Measurements from ENCODE around the gene SLC48A1. TPM values are rescaled to one million over a fixed set of nuclear protein-coding genes. Genes with fewer than 3 reads are reported as not detected.
A peak's percentile ranks its signal among the peaks of the same experiment; 100 is the strongest.

SLC48A1 gene
- total RNA-seq, 4 donors from 2014 or later = 19.9 to 76.7 (median 23.1) TPM

DNA sequence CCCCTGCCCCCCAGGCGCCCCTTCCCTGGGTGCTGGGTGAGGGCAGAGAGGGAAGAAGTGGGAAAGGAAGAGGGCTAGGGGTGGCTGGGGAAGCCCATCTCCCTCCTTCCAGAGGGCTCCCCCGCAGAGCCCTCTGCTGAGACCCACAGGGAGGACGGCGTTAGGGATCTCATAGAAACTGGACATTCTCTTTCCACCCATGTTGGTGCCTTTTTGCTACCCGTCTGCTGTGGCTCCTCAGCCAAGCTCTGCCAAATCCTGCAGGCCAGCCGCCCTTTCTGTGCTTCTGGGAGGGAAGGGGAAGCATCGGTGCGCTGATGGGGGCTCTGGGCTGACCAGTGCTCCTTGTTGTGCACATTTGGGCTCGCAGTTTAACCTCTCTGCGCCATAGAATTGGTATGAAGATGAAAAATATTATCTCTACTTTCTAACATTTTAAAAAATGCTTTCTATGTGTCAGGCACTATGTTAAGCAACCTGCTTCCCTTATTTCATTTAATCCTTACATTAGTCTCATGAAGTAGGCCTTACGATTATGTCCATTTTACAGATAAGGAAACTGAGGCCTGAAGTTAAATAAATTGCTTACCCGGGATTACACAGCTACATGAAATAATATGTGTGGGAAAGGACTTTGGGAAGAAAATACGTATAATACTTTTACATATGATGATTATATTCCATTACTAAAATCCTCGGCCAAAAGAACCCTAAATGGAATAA is 981 bp downstream of the SLC48A1 start:
- in situ Hi-C loops (cut with MboI; ENCODE audit: low pct_ligation_motif_present in 1 of 4, low pct_unique_long_range_greater_than_20kb in 1 of 4, low sequenced_read_pairs in 3 of 4) (loop anchor here in 1 of 4 donors (10.0 kb wide), 1 partner anchor 59 kb away; no protein-coding TSS in a partner anchor), intact Hi-C loops (cut with DNase I; ENCODE audit: low total_unique reads) (no loop called here)
- H3K4me1 ChIP-seq = peaks cover 40 to 61% (median 42%) of the 10 kb centered on the region in 4 donors
- H3K27ac ChIP-seq = peak overlapping the region; percentile 88 to 94 (median 90)
- no peak for TF ChIP-seq POLR2A (IDR thresholded peaks at IDR 0.05)
- TF ChIP-seq, protein P1, sequence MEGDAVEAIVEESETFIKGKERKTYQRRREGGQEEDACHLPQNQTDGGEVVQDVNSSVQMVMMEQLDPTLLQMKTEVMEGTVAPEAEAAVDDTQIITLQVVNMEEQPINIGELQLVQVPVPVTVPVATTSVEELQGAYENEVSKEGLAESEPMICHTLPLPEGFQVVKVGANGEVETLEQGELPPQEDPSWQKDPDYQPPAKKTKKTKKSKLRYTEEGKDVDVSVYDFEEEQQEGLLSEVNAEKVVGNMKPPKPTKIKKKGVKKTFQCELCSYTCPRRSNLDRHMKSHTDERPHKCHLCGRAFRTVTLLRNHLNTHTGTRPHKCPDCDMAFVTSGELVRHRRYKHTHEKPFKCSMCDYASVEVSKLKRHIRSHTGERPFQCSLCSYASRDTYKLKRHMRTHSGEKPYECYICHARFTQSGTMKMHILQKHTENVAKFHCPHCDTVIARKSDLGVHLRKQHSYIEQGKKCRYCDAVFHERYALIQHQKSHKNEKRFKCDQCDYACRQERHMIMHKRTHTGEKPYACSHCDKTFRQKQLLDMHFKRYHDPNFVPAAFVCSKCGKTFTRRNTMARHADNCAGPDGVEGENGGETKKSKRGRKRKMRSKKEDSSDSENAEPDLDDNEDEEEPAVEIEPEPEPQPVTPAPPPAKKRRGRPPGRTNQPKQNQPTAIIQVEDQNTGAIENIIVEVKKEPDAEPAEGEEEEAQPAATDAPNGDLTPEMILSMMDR (IDR thresholded peaks at IDR 0.05) = no peak
- no peak for TF ChIP-seq POLR2AphosphoS5 (IDR thresholded peaks at IDR 0.05)
- TF ChIP-seq EP300 (IDR thresholded peaks at IDR 0.05; ENCODE audit: low read depth) = no peak
- no peaks in the 10 kb centered on the region for H3K27me3 ChIP-seq
- no peaks in the 10 kb centered on the region for H3K36me3 ChIP-seq
- no peaks in the 10 kb centered on the region for H3K9me3 ChIP-seq
- WGBS, 2 donors (ENCODE audit: low coverage in 1 of 2) = 58 to 85% methylated on average over 4 to 14 of the region's 14 CpGs
- peak overlapping the region; percentile 85 to 98 (median 92) for H3K4me3 ChIP-seq
- no peak for DNase-seq

- intact Hi-C loops (cut with DNase I; ENCODE audit: low total_unique reads) (loop anchor here (5.0 kb wide), 1 partner anchor 62 kb away; no protein-coding TSS in a partner anchor), in situ Hi-C loops (cut with MboI; ENCODE audit: low pct_ligation_motif_present in 1 of 4, low pct_unique_long_range_greater_than_20kb in 1 of 4, low sequenced_read_pairs in 3 of 4) (loop anchor here in 2 of 4 donors (5.0 to 10.0 kb wide), 2 partner anchors 57 to 60 kb away; no protein-coding TSS in a partner anchor)
- Histone ChIP-seq H3K9me3 (no peaks in the 10 kb centered on the region), H3K27ac (peak overlapping the region in 3 of 4 donors; percentile 12 to 61 (median 23)), H3K4me1 (peaks cover 40 to 62% (median 43%) of the 10 kb centered on the region in 4 donors), H3K36me3 (no peaks in the 10 kb centered on the region), H3K4me3 (no peak overlapping the region), H3K27me3 (no peaks in the 10 kb centered on the region)
- no peak for DNase-seq
- TF ChIP-seq POLR2A (IDR thresholded peaks at IDR 0.05) (no peak), EP300 (IDR thresholded peaks at IDR 0.05; ENCODE audit: low read depth) (no peak), POLR2AphosphoS5 (IDR thresholded peaks at IDR 0.05) (no peak)
- TF ChIP-seq, protein P1 (IDR thresholded peaks at IDR 0.05) = no peak
- WGBS, 2 donors (ENCODE audit: low coverage in 1 of 2) = 95 to 97% methylated on average over 4 to 7 of the region's 7 CpGs
These were observed 1.6 kb downstream of the SLC48A1 start for GRCh38 chr12:47774663-47775062.

GRCh38 chr12:47775100-47775911 is 2.3 kb downstream of the SLC48A1 start:
- H3K4me1 ChIP-seq = peaks cover 40 to 60% (median 43%) of the 10 kb centered on the region in 4 donors
- H3K27me3 ChIP-seq = no peaks in the 10 kb centered on the region
- in situ Hi-C loops (cut with MboI; ENCODE audit: low pct_ligation_motif_present in 1 of 4, low pct_unique_long_range_greater_than_20kb in 1 of 4, low sequenced_read_pairs in 3 of 4) (loop anchor here in 2 of 4 donors (5.0 to 10.0 kb wide), 2 partner anchors 58 to 61 kb away; no protein-coding TSS in a partner anchor), intact Hi-C loops (cut with DNase I; ENCODE audit: low total_unique reads) (loop anchor here (5.0 kb wide), 1 partner anchor 63 kb away; no protein-coding TSS in a partner anchor)
- H3K27ac ChIP-seq = peak overlapping the region in 3 of 4 donors; percentile 23 to 61 (median 55)
- H3K36me3 ChIP-seq = no peaks in the 10 kb centered on the region
- H3K9me3 ChIP-seq = no peaks in the 10 kb centered on the region
- TF ChIP-seq EP300 (IDR thresholded peaks at IDR 0.05; ENCODE audit: low read depth) (no peak), POLR2A (IDR thresholded peaks at IDR 0.05) (no peak), POLR2AphosphoS5 (IDR thresholded peaks at IDR 0.05) (no peak)
- TF ChIP-seq, protein P1 (IDR thresholded peaks at IDR 0.05) = no peak
- H3K4me3 ChIP-seq = no peak overlapping the region
- 77 to 93% methylated on average over 3 to 10 of the region's 10 CpGs for WGBS, 2 donors (ENCODE audit: low coverage in 1 of 2)
- DNase-seq = no peak
